ENCODE data around the gene CSMD2.

- TF ChIP-seq CTCF (IDR thresholded peaks at IDR 0.05) (peak in 5 of 6 experiments; percentile 18 to 53 (median 42)), POLR2A (IDR thresholded peaks at IDR 0.05) (no peak)
Observed at GRCh38 chr1:33735624-33736023, 429.4 kb downstream of the CSMD2 start.
